T-helper 1 cell treated with Interleukin-12 subunit alpha and Interleukin-12 subunit beta and Interleukin-4 antibody, amounts not matched to agents 30 μg/mL and 1 μg/mL, for 36 hours (primary cell): ENCODE measurements around the gene RNF187.

Experiments
- H3K27ac Mint-ChIP-seq: one replicate; pipeline ENCODE4 v1.8.0; 2021; ENCODE audit warnings: mild to moderate bottlenecking, mixed read lengths
- H3K27me3 Mint-ChIP-seq: one replicate; pipeline ENCODE4 v1.8.0; 2021; ENCODE audit warnings: low read depth, mixed read lengths
- H3K36me3 Mint-ChIP-seq: one replicate; pipeline ENCODE4 v1.8.0; 2021; ENCODE audit warnings: low read depth, mixed read lengths
- H3K4me1 Mint-ChIP-seq: one replicate; pipeline ENCODE4 v1.8.0; 2021; ENCODE audit warnings: low read depth, mixed read lengths
- H3K4me3 Mint-ChIP-seq: one replicate; pipeline ENCODE4 v1.8.0; 2021; ENCODE audit warnings: mild to moderate bottlenecking, moderate library complexity, mixed read lengths
- H3K9me3 Mint-ChIP-seq: one replicate; pipeline ENCODE4 v1.8.0; 2021; ENCODE audit warnings: mixed read lengths

Gene RNF187

DNA sequence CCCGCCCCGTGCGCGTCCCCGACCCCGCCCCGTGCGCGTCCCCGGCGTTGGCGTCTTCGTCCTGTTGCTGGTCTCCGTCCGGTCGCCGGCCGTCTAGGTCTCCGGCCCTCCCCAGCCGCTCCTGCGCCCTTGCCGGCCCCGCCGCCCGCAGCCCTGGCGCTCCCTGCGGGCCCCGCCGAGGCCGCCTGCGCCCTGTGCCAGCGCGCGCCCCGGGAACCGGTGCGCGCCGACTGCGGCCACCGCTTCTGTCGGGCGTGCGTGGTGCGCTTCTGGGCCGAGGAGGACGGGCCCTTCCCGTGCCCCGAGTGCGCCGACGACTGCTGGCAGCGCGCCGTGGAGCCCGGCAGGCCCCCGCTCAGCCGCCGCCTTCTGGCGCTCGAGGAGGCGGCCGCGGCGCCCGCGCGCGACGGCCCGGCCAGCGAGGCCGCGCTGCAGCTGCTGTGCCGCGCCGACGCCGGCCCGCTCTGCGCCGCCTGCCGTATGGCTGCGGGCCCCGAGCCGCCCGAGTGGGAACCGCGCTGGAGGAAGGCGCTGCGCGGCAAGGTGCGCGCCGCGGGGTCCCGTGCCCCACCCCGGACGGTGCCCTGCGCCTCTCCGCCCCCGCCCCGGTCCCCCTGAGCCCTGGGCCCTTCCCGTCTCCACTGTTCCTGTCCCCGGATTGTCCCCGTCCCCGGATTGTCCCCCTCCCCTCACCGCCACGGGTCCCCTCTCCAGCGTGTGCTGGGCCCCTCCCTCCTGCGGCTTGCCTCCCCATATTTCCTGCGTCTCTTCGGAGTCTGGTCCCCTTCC, at the start of gene RNF187:
RNF187 (plus strand) TSS at position 47 of the 789 bp plus-strand sequence.
- Mint-ChIP-seq H3K27ac (peak within 1 kb of the TSS; percentile 98), H3K4me3 (peak within 1 kb of the TSS; percentile 96), H3K4me1 (peaks cover 29% of the 10 kb centered on the region), H3K36me3 (peaks cover 27% of the 10 kb centered on the region), H3K27me3 (no peaks in the 10 kb centered on the region), H3K9me3 (no peaks in the 10 kb centered on the region)

DNA sequence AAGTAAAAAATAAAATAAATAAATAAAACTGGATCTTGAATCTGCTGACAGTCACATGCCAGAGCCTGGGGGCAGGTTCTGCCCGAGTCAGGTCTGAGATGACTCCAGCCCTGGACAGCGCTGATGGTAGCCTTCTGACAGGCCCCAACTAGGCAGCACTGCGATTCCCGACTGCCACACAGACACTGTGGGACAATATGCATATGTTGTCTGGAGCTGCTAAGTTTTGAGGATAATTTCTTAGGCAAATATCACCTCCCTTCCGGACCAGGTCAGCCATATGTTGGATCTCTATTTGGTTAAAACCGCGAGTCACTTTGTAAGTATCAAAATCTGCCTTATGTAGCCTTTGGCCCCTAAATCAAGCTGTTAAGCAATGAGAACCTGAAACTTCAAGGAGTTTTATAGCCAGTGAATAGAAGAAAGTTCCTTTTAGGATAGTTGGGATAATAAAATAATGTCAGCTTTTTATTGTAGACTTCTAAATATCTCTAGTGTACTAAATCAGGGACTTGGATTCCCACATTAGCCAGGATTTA, 49.7 kb upstream of the RNF187 start:
- H3K9me3 Mint-ChIP-seq = no peaks in the 10 kb centered on the region
- H3K4me1 Mint-ChIP-seq = peaks cover 11% of the 10 kb centered on the region
- H3K27me3 Mint-ChIP-seq = peaks cover 36% of the 10 kb centered on the region
- H3K27ac Mint-ChIP-seq = no peak overlapping the region
- no peaks in the 10 kb centered on the region for H3K36me3 Mint-ChIP-seq
- no peak overlapping the region for H3K4me3 Mint-ChIP-seq

DNA sequence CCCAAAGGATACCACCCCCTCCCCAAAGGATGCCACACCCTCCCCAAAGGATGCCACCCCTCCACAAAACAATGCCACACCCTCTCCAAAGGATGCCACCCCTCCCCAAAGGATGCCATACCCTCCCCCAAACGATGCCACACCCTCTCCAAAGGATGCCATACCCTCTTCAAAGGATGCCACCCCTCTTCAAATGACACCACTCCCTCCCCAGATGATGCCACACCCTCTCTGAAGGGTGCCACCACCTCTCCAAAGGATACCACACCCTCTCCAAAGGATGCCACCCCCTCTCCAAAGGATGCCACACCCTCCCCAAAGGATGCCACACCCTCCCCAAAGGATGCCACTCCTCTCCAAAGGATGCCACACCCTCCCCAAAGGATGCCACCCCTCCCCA, 48.9 kb upstream of the RNF187 start:
- no peaks in the 10 kb centered on the region for H3K36me3 Mint-ChIP-seq
- H3K27me3 Mint-ChIP-seq = peaks cover 34% of the 10 kb centered on the region
- no peak overlapping the region for H3K4me3 Mint-ChIP-seq
- peaks cover 11% of the 10 kb centered on the region for H3K4me1 Mint-ChIP-seq
- H3K27ac Mint-ChIP-seq = no peak overlapping the region
- no peaks in the 10 kb centered on the region for H3K9me3 Mint-ChIP-seq

DNA sequence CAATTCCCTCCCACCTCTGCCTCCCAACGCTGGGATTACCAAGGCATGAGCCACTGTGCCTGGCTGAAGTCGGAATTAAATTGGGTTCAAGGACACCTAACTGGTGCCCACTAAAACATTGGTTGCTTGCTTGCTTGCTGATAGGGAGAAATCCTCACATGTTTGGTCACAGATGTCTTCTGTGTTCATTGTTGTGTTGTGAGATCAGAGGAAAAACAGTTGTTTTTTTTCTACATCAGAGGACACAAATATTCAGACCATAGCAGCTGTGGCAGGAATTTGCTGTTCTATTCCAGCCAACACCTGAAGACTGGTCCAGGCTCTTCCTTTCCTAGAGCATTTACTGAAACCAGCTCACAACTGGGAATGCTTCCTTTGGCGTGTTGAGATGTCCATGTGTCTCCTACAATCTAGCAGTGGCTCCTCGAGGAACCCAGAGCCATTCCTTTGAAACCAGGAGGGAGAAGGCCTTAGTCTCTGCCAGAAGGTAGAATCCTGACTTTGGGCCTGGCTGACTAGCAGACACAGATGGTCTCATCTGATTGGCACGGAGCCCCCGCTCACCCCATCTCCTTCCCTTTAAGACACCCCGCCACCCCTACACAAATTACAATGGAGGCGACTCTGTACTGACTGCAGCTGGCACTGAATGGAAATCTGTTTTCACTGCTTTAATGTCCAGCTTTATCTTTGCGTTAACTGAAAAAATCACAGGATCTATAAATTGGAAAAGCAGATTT, 46.3 kb upstream of the RNF187 start:
- H3K27me3 Mint-ChIP-seq = peaks cover 43% of the 10 kb centered on the region
- H3K36me3 Mint-ChIP-seq = no peaks in the 10 kb centered on the region
- H3K4me1 Mint-ChIP-seq = peaks cover 19% of the 10 kb centered on the region
- H3K9me3 Mint-ChIP-seq = no peaks in the 10 kb centered on the region
- no peak overlapping the region for H3K27ac Mint-ChIP-seq
- no peak overlapping the region for H3K4me3 Mint-ChIP-seq

- H3K36me3 Mint-ChIP-seq = no peaks in the 10 kb centered on the region
- no peak overlapping the region for H3K4me3 Mint-ChIP-seq
- peaks cover 20% of the 10 kb centered on the region for H3K4me1 Mint-ChIP-seq
- H3K27ac Mint-ChIP-seq = no peak overlapping the region
- H3K27me3 Mint-ChIP-seq = peaks cover 62% of the 10 kb centered on the region
- no peaks in the 10 kb centered on the region for H3K9me3 Mint-ChIP-seq
Measured at GRCh38 chr1:228443395-228443794, 43.8 kb upstream of the RNF187 start.

DNA sequence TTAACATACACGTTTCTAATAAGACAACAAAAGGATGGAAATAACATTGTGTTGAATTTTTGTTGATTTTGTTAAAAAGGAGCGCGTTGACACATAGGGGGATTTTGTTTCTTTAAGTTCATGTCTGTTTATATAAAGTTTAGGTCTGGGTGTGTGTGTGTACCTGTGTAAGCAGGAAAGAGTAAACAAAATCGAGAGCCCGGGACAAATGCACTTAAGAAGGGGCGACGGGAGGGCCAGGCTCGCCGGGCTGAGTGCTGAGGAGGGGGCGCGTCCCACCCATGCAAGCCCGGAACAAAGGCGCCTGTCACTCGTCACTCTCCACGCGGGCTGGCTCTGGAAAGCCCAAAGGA, 41.7 kb upstream of the RNF187 start:
- Mint-ChIP-seq H3K4me3 (peak overlapping the region; percentile 81), H3K27me3 (peaks cover 56% of the 10 kb centered on the region), H3K9me3 (no peaks in the 10 kb centered on the region), H3K36me3 (peaks cover 2% of the 10 kb centered on the region), H3K4me1 (peaks cover 19% of the 10 kb centered on the region), H3K27ac (peak overlapping the region; percentile 12)

DNA sequence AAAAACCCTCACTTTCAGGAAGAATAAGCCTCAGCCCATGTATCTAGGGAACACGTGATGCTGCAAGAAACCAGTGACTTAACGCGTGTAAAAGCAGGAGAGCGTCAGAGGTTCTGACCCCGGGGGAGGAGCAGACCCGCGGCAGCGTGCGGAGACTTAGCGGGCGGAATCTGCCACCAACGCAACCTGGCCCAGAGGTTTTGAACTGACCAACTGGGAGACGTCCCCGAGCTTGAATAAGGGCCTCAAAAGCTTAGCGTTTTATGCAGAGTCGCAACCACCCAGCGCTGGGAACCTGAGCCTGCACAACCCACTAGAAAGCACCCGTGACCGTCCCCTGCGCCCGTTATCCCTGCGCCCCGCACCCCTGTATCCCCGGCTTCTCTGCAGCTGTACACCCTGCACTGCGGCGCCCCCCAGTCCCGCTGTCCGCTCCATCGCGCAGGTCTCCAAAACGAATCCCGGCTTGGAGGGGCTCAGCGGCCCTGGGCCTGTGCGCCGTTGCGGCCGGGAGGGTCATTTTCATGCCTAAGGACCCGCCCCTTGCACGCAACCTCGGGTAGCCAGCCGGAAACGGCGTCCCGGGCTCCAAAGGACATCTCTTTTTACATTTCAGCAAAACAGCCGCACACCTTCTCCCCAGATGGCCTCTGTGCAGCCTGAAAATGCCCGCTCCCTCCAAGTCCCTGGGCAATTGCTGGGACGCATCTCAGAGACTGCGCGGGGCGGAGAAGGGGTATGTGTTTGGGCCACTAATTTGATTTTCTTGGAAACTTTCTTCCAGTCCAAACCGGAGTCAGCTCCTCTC, 41.1 kb upstream of the RNF187 start:
- Mint-ChIP-seq H3K27ac (no peak overlapping the region), H3K36me3 (peaks cover 2% of the 10 kb centered on the region), H3K9me3 (no peaks in the 10 kb centered on the region), H3K27me3 (peaks cover 56% of the 10 kb centered on the region), H3K4me1 (peaks cover 19% of the 10 kb centered on the region), H3K4me3 (peak overlapping the region; percentile 81)

DNA sequence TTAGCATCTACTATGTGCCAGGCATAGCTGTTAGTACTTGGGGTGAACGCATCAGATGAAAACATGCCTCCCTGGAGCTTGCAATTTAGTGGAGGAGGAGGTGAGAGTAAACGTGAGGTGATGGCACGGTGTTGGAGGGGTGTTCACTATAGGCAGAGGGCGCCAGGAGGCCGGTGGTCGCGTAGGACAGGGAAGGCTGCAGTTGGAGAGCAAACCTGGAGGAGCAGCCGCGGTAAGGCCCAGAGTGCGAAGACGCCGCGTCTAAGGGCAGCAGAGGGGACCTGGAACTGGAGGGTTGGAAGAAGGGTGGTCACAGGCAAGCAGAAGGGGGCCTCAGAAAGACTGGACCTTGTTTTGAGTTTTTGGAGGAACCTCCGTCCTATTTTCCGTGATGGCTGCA, 40.3 kb upstream of the RNF187 start:
- Mint-ChIP-seq H3K4me1 (peaks cover 19% of the 10 kb centered on the region), H3K9me3 (no peaks in the 10 kb centered on the region), H3K36me3 (peaks cover 2% of the 10 kb centered on the region), H3K4me3 (peak overlapping the region; percentile 10), H3K27me3 (peaks cover 52% of the 10 kb centered on the region), H3K27ac (no peak overlapping the region)

DNA sequence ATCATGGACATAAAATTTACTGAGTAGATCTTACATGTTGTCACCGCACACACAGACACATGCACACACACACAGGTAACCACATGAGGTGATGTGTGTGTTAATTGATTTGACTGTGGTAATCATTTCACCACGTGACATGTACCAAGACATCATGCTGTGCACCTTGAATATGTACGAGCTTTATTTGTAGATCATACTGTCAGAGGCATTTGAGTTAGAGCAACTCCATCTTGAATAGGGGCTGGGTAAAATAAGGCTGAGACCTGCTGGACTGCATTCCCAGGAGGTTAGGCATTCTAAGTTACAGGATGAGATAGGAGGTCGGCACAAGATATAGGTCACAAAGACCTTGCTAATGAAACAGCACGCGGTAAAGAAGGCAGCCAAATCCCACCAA, 38.8 kb upstream of the RNF187 start:
- Mint-ChIP-seq H3K4me1 (peaks cover 22% of the 10 kb centered on the region), H3K27me3 (peaks cover 41% of the 10 kb centered on the region)

DNA sequence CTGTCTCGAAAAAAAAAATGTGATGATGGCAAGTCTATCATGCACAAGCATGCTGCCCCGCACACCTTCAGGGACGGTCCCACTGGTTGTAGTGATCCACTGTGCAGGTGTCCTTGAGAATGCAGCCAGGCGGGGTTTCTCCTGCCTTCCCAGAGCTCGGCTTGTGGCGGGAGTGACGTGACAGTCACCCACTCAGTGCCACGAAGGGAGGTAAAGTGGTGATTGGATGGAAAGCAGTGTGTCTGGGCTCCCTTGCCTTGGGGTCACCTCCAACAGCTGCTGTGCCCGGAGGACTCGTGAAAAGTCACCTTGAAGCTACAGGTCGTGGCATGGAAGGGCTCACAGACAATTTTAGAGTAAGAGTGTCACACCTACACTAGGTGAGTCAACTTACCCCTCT, 37.0 kb upstream of the RNF187 start:
- peaks cover 30% of the 10 kb centered on the region for H3K4me1 Mint-ChIP-seq
- no peak overlapping the region for H3K4me3 Mint-ChIP-seq
- peaks cover 7% of the 10 kb centered on the region for H3K36me3 Mint-ChIP-seq
- peaks cover 28% of the 10 kb centered on the region for H3K27me3 Mint-ChIP-seq
- no peak overlapping the region for H3K27ac Mint-ChIP-seq
- no peaks in the 10 kb centered on the region for H3K9me3 Mint-ChIP-seq

More for the DNA sequence above, 38.8 kb upstream of the RNF187 start:
- Mint-ChIP-seq H3K27ac (no peak overlapping the region), H3K4me3 (no peak overlapping the region), H3K36me3 (peaks cover 2% of the 10 kb centered on the region), H3K9me3 (no peaks in the 10 kb centered on the region)

DNA sequence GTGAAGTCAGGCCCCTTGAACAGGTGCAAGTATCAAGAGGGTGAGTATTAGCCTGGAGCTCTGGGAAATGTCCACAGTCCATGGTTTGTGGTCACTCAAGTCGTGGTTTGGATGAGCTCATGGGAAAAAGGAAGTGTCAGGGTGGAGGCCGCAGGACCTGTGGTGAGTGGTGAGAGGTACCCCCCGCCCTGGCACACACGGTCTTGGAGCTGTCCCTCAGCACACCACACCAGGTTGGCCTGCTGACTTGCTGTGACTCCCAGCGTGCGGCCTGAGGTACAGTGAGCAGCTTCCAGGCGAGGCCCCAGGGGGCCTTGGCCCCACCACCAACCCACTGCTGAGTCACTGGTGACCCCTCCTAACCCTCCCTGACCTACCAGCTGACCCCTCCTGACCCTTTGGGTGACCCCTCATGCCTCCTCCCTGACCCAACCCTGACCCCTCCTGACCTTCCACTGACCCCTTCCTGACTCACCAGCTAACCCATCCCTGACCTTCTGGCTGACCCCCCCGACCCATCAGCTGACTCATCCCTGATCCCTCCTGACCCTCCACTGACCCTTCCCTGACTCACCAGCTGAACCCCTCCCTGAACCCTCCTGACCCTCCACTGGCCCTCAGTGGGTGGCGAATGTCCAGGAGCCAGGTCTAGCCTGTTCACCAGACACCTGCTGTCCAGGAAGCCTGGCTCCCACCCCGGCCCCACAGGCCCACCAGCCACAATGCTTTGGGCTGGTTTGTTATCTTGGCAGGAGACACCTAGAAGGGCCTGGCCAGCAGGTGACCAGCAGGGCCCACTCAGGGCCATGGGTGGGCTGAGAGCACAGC, 34.8 kb upstream of the RNF187 start:
- H3K9me3 Mint-ChIP-seq = no peaks in the 10 kb centered on the region
- H3K4me1 Mint-ChIP-seq = peaks cover 30% of the 10 kb centered on the region
- H3K27ac Mint-ChIP-seq = no peak overlapping the region
- H3K4me3 Mint-ChIP-seq = no peak overlapping the region
- peaks cover 11% of the 10 kb centered on the region for H3K27me3 Mint-ChIP-seq
- H3K36me3 Mint-ChIP-seq = peaks cover 7% of the 10 kb centered on the region

GRCh38 chr1:228453022-228453560, 34.1 kb upstream of the RNF187 start:
- Mint-ChIP-seq H3K9me3 (no peaks in the 10 kb centered on the region), H3K27me3 (peaks cover 5% of the 10 kb centered on the region), H3K27ac (no peak overlapping the region), H3K4me3 (no peak overlapping the region), H3K36me3 (peaks cover 7% of the 10 kb centered on the region), H3K4me1 (peaks cover 30% of the 10 kb centered on the region)

- peaks cover 35% of the 10 kb centered on the region for H3K4me1 Mint-ChIP-seq
- H3K27ac Mint-ChIP-seq = no peak overlapping the region
- H3K27me3 Mint-ChIP-seq = peaks cover 3% of the 10 kb centered on the region
- H3K9me3 Mint-ChIP-seq = no peaks in the 10 kb centered on the region
- H3K4me3 Mint-ChIP-seq = no peak overlapping the region
- peaks cover 7% of the 10 kb centered on the region for H3K36me3 Mint-ChIP-seq
Measured at GRCh38 chr1:228453614-228454013, 33.6 kb upstream of the RNF187 start.
